Activated CD4-positive, alpha-beta T cell treated with anti-CD3 and anti-CD28 coated beads, Interleukin-2, amount 10 ng/mL, durations not matched to agents 24 days and 14 days (primary cell): ENCODE results near the gene TTC33. TPM values are rescaled to one million over a fixed set of nuclear protein-coding genes. Genes with fewer than 3 reads are reported as not detected.

ENCODE experiments used
- DNase-seq: peaks from one replicate; pipeline ENCODE4 v3.0.0; 2022
- H3K27ac Mint-ChIP-seq: one replicate; pipeline ENCODE4 v1.8.0; 2022; ENCODE audit warnings: mild to moderate bottlenecking, mixed read lengths
- H3K27me3 Mint-ChIP-seq: one replicate; pipeline ENCODE4 v1.8.0; 2022; ENCODE audit warnings: mixed read lengths
- H3K36me3 Mint-ChIP-seq: one replicate; pipeline ENCODE4 v1.8.0; 2022; ENCODE audit warnings: low read depth, mild to moderate bottlenecking, mixed read lengths
- H3K4me1 Mint-ChIP-seq: one replicate; pipeline ENCODE4 v1.8.0; 2021; ENCODE audit warnings: mixed read lengths
- H3K4me3 Mint-ChIP-seq: one replicate; pipeline ENCODE4 v1.8.0; 2022; ENCODE audit warnings: mild to moderate bottlenecking, moderate library complexity, mixed read lengths
- H3K9me3 Mint-ChIP-seq: one replicate; pipeline ENCODE4 v1.8.0; 2021; ENCODE audit warnings: mixed read lengths
- intact Hi-C: fragments of 100-400 bp; cut with micrococcal nuclease; formaldehyde crosslinking; loops from one replicate; pipeline ENCODE4 v1.15.1; 2023
- total RNA-seq: library from RNA; stranded (reverse); gene quantifications from 2 replicates; pipeline ENCODE4 v1.2.3, GENCODE V29; 2022

Gene TTC33
- total RNA-seq, 1 donor from 2014 or later = 22.7 TPM

- H3K36me3 Mint-ChIP-seq = peaks cover 1% of the 10 kb centered on the region
- H3K4me1 Mint-ChIP-seq = peaks cover 2% of the 10 kb centered on the region
- intact Hi-C loops = no loop called here
Observed at GRCh38 chr5:40474250-40474649, 281.5 kb downstream of the TTC33 start.

GRCh38 chr5:40465416-40465815 lies 290.3 kb downstream of the TTC33 start:
- Mint-ChIP-seq H3K36me3 (peaks cover 4% of the 10 kb centered on the region), H3K27ac (no peak overlapping the region), H3K4me3 (no peak overlapping the region), H3K9me3 (peaks cover 19% of the 10 kb centered on the region), H3K27me3 (no peaks in the 10 kb centered on the region), H3K4me1 (peaks cover 7% of the 10 kb centered on the region)
- intact Hi-C loops = no loop called here
- peak; percentile 33 for DNase-seq

More at GRCh38 chr5:40474250-40474649, 281.5 kb downstream of the TTC33 start:
- no peak overlapping the region for H3K27ac Mint-ChIP-seq
- peaks cover 25% of the 10 kb centered on the region for H3K9me3 Mint-ChIP-seq
- H3K4me3 Mint-ChIP-seq = no peak overlapping the region
- no peak for DNase-seq
- no peaks in the 10 kb centered on the region for H3K27me3 Mint-ChIP-seq

GRCh38 chr5:40464511-40464910 lies 291.2 kb downstream of the TTC33 start:
- H3K4me3 Mint-ChIP-seq = no peak overlapping the region
- H3K9me3 Mint-ChIP-seq = peaks cover 23% of the 10 kb centered on the region
- H3K27me3 Mint-ChIP-seq = no peaks in the 10 kb centered on the region
- DNase-seq = no peak
- peaks cover 7% of the 10 kb centered on the region for H3K4me1 Mint-ChIP-seq
- H3K36me3 Mint-ChIP-seq = peaks cover 4% of the 10 kb centered on the region
- intact Hi-C loops = no loop called here
- H3K27ac Mint-ChIP-seq = no peak overlapping the region

Other genes starting within 250 kb of the TTC33 start
- gene PTGER4, start 76.0 kb downstream of the TTC33 start, total RNA-seq = 49.1 and 53.0 TPM in 2 replicates
- 44.8 and 49.1 TPM in 2 replicates for gene PRKAA1, start 42.4 kb upstream of the TTC33 start, total RNA-seq
- gene RPL37, start 79.3 kb upstream of the TTC33 start, total RNA-seq = 1,546 and 1,565 TPM in 2 replicates
- gene CARD6, start 85.4 kb upstream of the TTC33 start, total RNA-seq = 1.7 and 1.8 TPM in 2 replicates
- gene C7, start 153.5 kb upstream of the TTC33 start, total RNA-seq = not detected in 2 replicates